Body of pancreas (tissue), 4 donors: ENCODE results near the gene TMEM40. TPM values are rescaled to one million over a fixed set of nuclear protein-coding genes. Genes with fewer than 3 reads are reported as not detected.

Experiments
- ATAC-seq: fragments of 150-250 bp; one replicate; pipeline ENCODE4 v1.9.1; 2016
- DNase-seq, 4 donors: peaks; one replicate each; pipeline ENCODE4 v3.0.0-alpha.2; 2019
- H3K27ac ChIP-seq, 4 donors: fragments of 200-600 bp; sonication (generic); 1 replicate in 3 of 4; 2 replicates in 1 of 4; pipeline versions ENCODE4 v1.5.1 to v1.6.1; 2016 to 2019; ENCODE audit warnings: mild to moderate bottlenecking in 1 of 4, mixed read lengths in 1 of 4, moderate library complexity in 1 of 4
- H3K27me3 ChIP-seq, 2 donors: fragments of 200-600 bp; sonication (generic); one replicate each; pipeline ENCODE4 v1.6.0; 2016; ENCODE audit warnings: mild to moderate bottlenecking in 1 of 2
- H3K36me3 ChIP-seq, 2 donors: fragments of 200-600 bp; sonication (generic); replicated peaks in 1 of 2; 2 replicates each; pipeline ENCODE4 v1.5.1; 2016; ENCODE audit warnings: low read depth in 2 of 2; ENCODE audit not compliant: insufficient read depth in 1 of 2
- H3K4me1 ChIP-seq: fragments of 200-600 bp; sonication (generic); one replicate; pipeline ENCODE4 v1.6.0; 2016
- H3K4me3 ChIP-seq, 2 donors: fragments of 200-600 bp; sonication (generic); 1 replicate in 1 of 2; 2 replicates in 1 of 2; pipeline ENCODE4 v1.5.1; 2016 to 2019
- H3K9me3 ChIP-seq, 3 donors: fragments of 200-600 bp; sonication (generic); 1 replicate in 2 of 3; 2 replicates in 1 of 3; pipeline ENCODE4 v1.5.1; 2016
- POLR2A ChIP-seq, 3 donors: fragments of 450-650 bp; IDR thresholded peaks; one replicate each; pipeline ENCODE4 v1.6.1; 2016; ENCODE audit warnings: antibody characterized with exemption in 3 of 3, mild to moderate bottlenecking in 2 of 3
- WGBS, 2 donors: methylation state at CpG; one replicate each; pipeline ENCODE4 v1.1.5; 2017; 5-methylcytosine and 5-hydroxymethylcytosine counted together
- intact Hi-C: fragments of 100-400 bp; cut with DNase I; formaldehyde crosslinking; loops from one replicate; pipeline ENCODE4 v1.15.1; 2023
- total RNA-seq, 2 donors: library from RNA; depleted of rRNA; stranded (reverse); fragments of >200 nt; gene quantifications; one replicate each; pipeline ENCODE4 v1.1.0, GENCODE V29; 2016
- TF ChIP-seq, protein P1 (sequence below), 7 experiments: fragments of 450-650 bp in 4 of 7; fragments of 200-600 bp in 3 of 7; sonication (generic) in 3 of 7; IDR thresholded peaks; one replicate each; pipeline ENCODE4 v1.5.1; 2016 to 2019; ENCODE audit warnings: antibody characterized with exemption in 7 of 7

The TMEM40 gene
- total RNA-seq, 2 donors from 2014 or later: not detected

- ATAC-seq: no peak
- Histone ChIP-seq H3K27ac (no peak overlapping the region), H3K4me3 (no peak overlapping the region), H3K4me1 (peaks cover 6% of the 10 kb centered on the region), H3K27me3 (no peaks in the 10 kb centered on the region), H3K9me3 (no peaks in the 10 kb centered on the region), H3K36me3 (no peaks in the 10 kb centered on the region)
- 56 to 66% methylated on average over 3 of the region's 3 CpGs for WGBS, 2 donors
- no peak for TF ChIP-seq POLR2A (IDR thresholded peaks at IDR 0.05)
- DNase-seq: no peak
- intact Hi-C loops: no loop called here
These were observed 36.8 kb downstream of the TMEM40 start for GRCh38 chr3:12722226-12722625.

DNA sequence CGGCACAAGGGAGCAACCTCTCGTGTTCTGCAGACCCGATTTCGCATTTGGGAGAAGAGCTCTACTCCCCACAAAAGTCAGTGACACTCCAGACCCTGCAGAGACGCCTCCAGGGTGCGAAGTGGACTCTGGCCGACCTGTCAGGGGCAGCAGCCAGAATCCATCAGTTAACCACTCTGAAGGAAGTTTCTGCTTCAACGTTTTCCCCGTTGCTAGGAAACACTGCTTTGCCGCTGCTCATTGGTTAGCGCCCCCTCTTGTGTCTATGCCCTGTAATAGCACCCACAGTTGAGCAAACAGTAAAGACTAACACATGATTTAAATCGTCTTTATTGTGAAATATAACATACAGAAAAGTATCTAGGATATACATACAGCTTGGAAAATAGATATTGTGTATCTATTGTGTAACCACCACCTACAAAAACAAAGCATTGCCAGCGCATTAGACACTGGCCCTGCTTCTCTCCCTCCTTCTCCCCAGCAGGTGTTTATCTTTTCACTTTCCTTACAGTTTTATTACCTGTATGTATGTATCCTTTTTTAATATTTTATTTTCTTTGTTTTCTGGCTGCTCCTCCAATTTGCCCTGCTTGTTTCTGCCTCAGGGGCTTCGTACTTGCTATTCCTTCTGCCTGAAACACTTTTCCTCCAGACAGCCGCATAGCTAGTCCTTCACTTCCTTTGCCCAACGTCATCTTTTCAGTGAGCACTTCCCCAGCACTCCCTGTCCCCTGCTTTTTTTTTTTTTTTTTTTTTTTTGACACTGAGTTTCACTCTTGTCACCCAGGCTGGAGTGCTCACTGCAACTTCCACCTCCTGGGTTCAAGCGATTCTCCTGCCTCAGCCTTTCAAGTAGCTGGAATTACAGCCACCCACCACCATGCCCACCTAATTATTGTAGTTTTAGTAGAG, 38.8 kb downstream of the TMEM40 start:
- no peaks in the 10 kb centered on the region for H3K27me3 ChIP-seq
- no peak overlapping the region for H3K4me3 ChIP-seq
- DNase-seq: peak; percentile 79 to 91 (median 85)
- no peaks in the 10 kb centered on the region for H3K9me3 ChIP-seq
- no peaks in the 10 kb centered on the region for H3K36me3 ChIP-seq
- intact Hi-C loops: no loop called here
- WGBS, 2 donors: 12 to 17% methylated on average over 17 of the region's 17 CpGs
- peaks cover 6% of the 10 kb centered on the region for H3K4me1 ChIP-seq
- ATAC-seq: peak; percentile 98
- no peak overlapping the region for H3K27ac ChIP-seq
- no peak for TF ChIP-seq POLR2A (IDR thresholded peaks at IDR 0.05)
- TF ChIP-seq, protein P1, sequence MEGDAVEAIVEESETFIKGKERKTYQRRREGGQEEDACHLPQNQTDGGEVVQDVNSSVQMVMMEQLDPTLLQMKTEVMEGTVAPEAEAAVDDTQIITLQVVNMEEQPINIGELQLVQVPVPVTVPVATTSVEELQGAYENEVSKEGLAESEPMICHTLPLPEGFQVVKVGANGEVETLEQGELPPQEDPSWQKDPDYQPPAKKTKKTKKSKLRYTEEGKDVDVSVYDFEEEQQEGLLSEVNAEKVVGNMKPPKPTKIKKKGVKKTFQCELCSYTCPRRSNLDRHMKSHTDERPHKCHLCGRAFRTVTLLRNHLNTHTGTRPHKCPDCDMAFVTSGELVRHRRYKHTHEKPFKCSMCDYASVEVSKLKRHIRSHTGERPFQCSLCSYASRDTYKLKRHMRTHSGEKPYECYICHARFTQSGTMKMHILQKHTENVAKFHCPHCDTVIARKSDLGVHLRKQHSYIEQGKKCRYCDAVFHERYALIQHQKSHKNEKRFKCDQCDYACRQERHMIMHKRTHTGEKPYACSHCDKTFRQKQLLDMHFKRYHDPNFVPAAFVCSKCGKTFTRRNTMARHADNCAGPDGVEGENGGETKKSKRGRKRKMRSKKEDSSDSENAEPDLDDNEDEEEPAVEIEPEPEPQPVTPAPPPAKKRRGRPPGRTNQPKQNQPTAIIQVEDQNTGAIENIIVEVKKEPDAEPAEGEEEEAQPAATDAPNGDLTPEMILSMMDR (IDR thresholded peaks at IDR 0.05): peak; percentile 85 to 96 (median 93)

DNA sequence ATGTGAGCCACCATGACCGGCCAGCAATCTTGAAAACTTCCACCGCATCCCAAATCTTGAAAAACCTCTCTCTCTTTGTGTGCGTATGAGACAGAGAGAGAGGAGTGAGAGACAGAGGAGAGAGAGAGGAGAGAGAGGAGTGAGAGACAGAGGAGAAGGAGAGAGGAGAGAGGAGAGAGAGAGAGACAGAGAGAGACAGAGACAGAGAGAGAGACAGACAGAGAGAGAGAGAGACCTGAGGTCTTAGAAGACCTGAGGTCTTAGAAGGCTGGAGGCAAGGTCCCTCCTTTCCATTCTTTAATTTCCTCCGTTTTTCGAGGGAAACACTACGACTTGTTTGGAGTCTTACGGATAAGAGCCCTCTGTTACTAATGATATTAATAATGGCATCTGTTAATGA, 39.5 kb downstream of the TMEM40 start:
- intact Hi-C loops: no loop called here
- no peak for DNase-seq
- no peak for TF ChIP-seq POLR2A (IDR thresholded peaks at IDR 0.05)
- TF ChIP-seq, protein P1 (IDR thresholded peaks at IDR 0.05): no peak
- Histone ChIP-seq H3K36me3 (no peaks in the 10 kb centered on the region), H3K27me3 (no peaks in the 10 kb centered on the region), H3K27ac (no peak overlapping the region), H3K9me3 (no peaks in the 10 kb centered on the region), H3K4me1 (peaks cover 6% of the 10 kb centered on the region), H3K4me3 (no peak overlapping the region)
- 12 to 22% methylated on average over 7 of the region's 7 CpGs for WGBS, 2 donors
- ATAC-seq: no peak

DNA sequence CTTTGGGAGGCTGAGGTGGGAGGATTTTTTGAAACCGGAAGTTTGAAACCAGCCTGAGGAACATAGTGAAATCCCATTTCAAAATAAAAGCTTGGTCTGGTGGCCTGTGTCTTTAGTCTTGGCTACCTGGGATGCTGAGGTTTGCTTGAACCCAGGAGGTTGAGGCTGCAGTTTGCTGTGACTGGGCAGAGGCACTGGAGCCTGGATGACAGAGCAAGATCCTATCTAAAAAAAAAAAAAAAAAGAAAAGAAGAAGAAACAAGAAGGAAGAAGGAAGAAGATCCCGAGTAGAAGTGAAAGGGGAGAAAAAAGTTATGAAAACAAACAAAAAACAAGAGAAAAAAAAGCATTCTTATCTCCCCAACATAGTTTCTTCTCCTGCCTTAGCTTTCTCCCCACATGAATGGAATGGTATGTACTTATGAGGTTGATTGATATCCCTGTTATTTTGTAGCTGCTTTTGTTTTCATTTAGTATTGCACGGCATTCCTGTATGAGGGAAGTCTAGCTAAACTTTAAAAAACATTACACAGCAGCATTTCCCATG, 42.4 kb downstream of the TMEM40 start:
- intact Hi-C loops: no loop called here
- Histone ChIP-seq H3K36me3 (no peaks in the 10 kb centered on the region), H3K27me3 (no peaks in the 10 kb centered on the region), H3K4me3 (no peak overlapping the region), H3K27ac (no peak overlapping the region), H3K9me3 (no peaks in the 10 kb centered on the region), H3K4me1 (peaks cover 6% of the 10 kb centered on the region)
- no peak for TF ChIP-seq POLR2A (IDR thresholded peaks at IDR 0.05)
- TF ChIP-seq, protein P1 (IDR thresholded peaks at IDR 0.05): no peak
- no peak for ATAC-seq
- 37 to 41% methylated on average over 3 of the region's 3 CpGs for WGBS, 2 donors
- no peak for DNase-seq

- WGBS, 2 donors: 87 to 92% methylated on average over 4 of the region's 4 CpGs
- H3K27ac ChIP-seq: no peak overlapping the region
- no peaks in the 10 kb centered on the region for H3K9me3 ChIP-seq
- H3K4me1 ChIP-seq: no peaks in the 10 kb centered on the region
- no peaks in the 10 kb centered on the region for H3K27me3 ChIP-seq
- ATAC-seq (no peak), DNase-seq (no peak)
- no peak overlapping the region for H3K4me3 ChIP-seq
- TF ChIP-seq POLR2A (IDR thresholded peaks at IDR 0.05): no peak
- TF ChIP-seq, protein P1 (IDR thresholded peaks at IDR 0.05): no peak
- intact Hi-C loops: no loop called here
- H3K36me3 ChIP-seq: no peaks in the 10 kb centered on the region
These were observed 44.8 kb downstream of the TMEM40 start for GRCh38 chr3:12714278-12714677.
